IPS DF 19.7 (cell line): ENCODE data around the gene RASAL2.
A peak's percentile ranks its signal among the peaks of the same experiment; 100 is the strongest.

Source experiments
- DNase-seq: peaks from one replicate; pipeline ENCODE4 v3.0.0-alpha.2; 2013; ENCODE audit warnings: low read depth, low spot score

Gene RASAL2

DNA sequence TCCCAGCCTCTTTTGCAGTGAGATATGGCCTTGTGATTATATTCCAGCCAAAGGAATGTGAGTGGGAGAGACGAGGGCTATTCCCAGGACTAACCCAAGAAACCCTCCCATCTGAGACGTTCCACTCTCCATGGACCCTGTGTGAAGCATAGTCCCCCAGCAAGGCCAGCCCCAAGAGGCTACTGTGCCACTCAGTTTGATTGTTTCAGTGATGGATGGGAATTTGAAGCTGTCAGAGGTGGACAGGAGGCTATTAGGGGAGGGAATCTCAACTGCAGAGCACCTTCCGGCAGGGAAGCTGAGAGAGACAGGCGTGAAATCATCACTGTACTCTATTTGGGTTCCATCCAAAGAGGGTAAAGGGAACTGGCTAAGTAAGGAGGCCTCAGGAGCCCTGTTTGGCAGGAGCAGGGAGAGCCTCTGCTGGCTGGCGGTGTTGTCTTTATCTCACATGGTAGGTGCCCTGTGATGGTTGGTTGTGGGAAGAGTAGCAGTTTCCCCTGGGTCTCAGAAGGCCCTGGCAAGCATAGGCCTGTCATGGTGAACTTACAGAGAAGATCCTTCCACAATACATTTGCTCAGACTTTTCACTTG, 415.6 kb downstream of the RASAL2 start:
- no peak for DNase-seq

DNA sequence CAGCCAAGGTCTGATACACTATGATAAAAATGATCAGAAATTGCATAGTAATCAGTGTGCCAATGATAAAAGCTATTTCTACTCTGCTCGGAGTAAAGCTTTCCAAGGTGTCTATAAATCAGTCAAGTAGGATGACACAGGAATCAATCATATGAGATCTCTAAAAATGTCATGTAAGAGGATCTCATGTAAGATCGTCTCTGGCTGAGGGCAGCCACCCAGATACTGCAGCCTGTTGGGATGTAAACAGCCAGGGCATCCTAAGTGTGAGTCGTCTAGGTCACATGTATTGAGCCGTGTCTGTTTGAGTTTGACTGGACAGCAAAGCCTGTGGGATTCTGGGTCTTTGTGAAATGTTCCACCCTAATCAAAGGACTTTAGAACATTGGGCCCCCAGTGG, 416.3 kb downstream of the RASAL2 start:
- no peak for DNase-seq

DNA sequence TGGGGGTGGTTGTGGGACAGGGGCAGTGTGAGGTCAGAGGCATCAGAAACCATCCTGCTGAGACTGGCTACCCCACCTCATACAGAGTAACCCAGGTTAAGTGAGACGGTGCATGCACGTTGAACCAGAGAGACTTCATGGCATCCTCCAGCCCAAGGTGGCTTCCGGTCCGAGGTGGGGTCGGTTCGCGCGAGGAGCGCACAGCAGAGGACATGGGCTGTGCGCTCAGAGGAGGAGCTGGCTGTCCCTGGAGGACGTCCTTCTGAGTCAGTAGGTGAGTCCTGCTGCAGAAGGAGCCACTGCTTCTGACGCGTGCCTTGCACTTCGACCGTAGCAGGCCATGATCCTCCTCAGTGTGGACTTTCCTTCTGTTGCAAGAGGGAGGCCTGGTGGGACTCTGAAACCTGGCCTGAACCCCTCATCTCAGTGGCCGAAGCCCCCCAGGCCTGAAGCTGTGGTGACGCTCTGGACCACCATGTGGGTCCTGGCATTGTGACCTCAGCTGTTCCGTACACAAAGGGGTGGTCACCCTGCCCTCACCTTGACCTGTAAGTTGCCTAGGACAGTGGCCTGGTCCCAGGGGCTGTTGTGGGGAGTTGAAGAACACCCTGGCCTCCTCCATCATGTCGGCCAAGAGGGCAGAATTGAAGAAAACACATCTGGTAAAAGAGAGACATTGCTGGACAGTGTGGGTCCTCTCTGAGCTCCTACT, 418.8 kb downstream of the RASAL2 start, which contains the start of gene TEX35:
Gene TEX35, plus strand, starts transcription at position 544 of the 712 bp plus-strand sequence. Its CDS starts 80 bp downstream, at position 624.
- no peak for DNase-seq

DNA sequence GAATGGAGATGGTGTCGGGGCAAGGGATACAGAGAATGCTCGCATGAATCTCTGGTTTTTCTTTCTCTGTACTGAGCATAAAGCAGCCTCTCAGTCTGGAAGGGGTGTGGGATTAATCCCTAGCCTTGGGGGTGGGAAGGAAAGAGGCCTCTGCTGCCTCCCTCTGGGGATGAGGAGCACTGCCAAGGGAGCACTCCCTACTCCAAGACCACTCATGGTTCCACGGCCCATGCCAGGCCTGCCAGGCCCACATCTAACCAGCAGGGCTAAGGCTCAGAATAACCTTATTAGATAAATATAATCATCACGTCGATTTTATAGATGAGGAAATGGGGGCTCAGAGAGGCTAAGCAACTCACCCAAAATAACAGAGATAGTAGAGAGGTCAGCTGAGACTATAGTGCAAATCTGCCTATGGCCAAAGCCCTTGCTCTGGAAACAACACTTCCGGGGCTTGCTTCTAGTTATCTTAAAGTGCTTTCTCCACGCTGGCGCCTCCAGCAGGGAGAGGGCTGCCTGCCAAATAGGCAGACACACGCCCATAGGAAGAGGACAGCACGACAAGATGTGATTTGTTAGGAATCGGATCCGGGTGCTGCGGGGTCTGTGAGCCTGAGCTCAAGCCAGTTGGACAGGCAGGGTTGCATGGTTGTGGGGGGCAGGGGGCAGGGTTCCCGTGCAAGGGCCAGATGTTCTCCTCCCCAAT, 419.5 kb downstream of the RASAL2 start:
- DNase-seq: no peak

DNA sequence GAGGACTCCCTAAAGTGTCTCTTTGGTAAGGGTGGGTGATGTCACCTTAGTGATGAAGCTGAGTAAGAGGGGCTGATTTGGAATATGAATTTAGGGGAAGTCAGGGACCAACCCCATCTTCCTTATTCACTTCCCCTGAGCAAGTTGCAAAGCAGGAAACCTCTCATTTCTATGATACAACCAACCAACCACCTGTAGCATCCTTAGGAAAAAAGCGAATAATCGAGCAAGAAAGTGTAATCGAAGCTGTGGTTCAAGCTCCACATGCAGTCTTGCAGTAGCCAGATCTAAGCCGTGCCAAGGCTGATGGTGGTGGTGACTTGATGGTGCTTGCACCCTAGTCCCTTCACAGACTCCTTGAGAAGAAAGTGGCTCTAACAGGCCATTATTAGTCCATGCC, 422.2 kb downstream of the RASAL2 start:
- no peak for DNase-seq

DNA sequence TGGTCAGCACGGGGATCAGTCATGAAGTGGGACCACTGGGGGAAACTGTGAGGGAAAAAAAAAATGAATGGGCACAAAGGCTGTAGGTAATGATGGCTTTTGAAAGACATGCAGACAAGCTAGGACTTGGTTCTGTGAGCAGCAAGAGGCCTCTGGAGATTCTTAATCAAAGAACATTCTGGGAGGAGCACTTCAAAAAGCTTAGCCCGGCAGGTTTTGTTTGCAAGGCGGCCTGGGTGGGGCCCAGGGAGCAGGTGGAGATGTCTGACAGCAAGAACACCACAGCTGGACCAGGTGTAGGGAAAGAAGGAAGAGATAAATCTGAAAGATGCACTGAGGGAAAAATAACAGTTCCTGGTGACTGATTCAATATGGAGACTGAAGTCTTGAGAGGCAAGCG, 425.0 kb downstream of the RASAL2 start:
- DNase-seq: no peak

DNA sequence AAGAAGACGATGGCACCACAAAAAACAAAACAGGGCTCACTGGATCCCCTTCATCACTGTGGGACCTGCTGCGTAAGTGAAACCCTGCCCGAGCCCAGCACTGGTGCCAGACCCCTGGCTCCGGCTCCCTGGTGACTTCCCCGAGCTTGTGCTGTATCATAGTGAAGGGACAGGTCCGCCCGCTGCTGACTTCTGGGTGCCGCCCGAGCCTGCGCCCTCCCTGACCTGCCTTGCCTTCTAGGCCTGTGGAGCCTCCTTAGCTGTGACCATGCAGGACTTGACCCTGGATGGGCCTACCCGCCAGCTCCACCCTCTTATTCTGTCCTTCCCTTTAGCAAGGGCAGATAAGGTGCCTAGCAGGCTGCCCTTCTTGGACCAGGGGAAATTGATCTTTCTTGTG, 426.9 kb downstream of the RASAL2 start:
- no peak for DNase-seq

DNA sequence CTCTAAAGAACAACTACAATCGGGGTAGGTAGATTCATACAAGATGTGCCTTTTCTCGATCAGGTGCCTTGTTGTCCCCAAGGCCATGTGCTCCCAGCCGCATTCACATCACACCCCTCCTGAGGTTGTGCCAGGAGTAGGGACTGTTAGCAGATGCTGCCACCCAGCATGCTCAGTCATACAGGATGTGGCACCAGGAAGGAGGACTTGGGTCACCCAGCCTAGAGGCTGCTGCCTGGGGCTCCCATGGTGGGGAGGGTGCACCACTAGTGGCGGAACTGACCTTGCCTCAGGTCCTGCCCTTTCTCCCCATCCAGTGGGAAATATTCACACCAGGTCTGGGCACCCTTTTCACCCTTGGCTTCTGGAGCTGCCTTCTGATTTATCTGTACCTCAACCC, 427.3 kb downstream of the RASAL2 start:
- no peak for DNase-seq

DNA sequence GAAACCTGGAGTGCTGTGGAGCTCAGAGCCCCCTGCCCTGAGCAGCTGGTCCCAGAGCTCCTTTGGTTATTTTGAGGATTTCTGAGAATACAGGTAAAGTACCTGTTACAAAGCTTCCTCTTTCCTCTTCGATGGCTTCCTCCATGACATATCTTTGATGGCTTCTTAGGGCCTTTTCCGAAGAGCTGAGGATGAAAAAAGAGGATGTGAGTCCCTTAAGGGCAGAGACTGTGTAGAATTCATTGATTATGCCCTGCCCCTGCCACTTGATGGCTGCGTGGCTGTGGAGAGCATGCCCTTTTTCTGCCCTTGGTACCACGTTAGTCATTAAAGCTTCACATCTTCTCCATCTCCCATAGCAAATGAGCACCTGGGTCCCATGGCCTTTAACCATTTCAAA, 433.2 kb downstream of the RASAL2 start:
- no peak for DNase-seq

DNA sequence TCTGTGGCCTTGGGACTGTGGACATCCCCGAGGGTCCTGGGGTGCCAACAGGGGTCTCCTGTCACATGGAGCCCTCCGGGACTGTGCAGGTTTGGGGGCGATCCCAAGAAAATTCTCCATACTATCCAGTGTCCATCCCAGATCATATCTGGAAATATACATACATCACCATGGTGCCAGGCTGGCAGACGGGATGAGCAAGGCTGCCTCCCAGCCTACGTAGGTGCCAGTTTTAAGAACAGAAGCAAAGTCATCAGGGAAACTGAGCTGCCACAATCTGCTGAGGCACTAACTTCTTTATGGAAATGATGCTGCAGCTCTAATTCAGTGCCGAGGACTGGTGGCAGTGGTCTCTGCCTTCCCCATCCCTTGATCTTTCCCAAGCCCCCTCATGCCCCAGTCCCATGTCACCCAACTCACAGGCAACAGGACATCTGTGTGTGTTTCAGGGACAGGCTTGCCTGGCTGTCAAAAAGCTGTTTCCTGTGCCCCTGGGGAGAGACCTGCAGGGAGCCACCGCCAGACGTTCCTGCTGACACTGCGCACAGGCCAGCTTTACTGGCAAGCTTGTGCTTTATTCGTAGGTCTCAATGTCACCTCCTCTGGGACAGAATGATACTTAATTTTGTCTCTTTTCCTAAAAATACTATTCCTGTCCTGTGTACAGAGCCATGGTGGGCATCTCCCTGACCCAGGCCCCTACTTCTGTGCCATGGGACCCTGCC, 434.5 kb downstream of the RASAL2 start:
- DNase-seq: no peak

DNA sequence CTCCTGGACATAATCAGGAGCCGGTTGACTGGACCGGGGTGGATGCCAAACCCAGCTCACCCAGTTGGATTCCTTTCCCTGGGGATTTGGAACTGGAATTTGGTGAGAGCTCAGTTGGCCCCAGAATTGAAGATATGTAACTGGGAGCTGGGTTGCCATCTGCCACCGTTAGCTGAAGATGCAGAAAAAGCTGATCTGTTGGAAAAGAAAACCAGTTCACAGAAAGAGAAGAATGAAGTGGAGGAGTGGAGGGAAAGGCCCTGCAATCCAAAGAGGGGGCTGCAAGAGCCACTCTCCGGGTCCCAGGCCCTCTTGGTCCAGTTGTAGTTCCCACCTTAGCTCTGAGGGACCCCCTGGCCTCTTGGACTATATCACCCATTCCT, 435.0 kb downstream of the RASAL2 start:
- no peak for DNase-seq

DNA sequence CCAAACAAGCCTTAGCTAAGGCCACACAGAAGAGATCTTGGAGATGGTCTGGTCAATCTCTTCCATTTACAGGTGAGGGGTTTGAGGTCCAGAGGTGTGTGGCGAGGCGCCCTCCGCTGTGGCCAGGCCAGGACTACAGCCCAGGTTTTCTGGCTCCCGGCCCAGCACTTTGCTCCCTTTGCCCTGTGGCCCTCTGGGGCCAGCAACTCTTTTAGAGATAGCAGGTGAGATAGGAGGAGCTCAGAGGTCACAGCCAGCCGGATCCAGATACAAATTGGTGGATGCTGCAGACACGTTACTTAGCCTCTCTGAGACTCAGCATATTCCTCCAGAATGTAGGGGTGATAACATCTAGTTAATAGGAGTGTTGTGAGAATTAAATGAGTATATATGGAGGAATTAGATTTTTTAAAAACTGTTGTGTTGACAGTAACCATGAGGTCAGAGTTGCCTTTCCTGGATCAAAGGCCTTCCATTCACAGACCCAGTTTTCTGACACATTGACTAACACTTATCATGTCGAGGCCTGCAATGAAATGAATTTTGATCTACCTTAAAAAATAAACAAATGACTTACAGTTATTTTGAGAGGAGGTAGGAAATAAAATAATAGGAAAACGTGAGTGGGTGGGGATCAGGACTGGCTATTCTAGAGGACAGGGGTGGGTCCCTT, 435.6 kb downstream of the RASAL2 start:
- no peak for DNase-seq

DNA sequence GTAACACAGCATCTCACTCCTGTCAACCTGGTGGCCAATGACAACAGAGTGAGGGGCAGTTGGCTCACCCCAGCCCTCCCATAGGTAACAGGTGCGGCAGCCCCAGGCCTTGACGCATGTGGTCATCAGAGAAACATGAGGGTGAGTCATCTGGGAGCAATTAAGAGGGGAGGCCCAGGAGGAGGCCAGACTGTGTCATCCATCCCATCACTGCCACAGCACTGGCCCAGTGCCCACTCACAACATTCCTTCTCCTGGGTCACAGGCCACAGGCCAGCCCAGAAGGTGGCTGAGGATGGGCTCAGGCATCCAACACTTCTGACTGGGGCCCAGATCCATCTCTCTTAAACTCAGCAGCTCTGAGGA, 436.1 kb downstream of the RASAL2 start:
- DNase-seq: no peak

DNA sequence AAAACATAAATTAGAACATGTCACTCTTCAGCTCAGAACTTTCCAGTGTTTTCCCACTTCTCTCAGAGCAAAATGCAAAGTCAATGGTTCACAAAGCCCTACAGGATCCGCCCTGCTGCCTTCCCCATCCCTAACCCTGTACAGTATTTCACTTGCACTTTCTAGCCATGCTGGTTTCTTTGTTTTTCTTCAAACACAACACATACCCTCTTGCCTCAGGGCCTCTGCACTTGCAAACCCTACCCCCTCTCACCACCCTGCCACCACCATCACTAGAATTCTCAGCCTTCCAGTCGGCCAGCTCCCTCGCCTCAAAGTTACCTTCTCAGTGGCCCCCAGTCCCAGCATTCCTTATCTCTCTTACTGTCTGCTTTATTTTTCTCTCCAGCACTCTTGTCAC, 436.6 kb downstream of the RASAL2 start:
- no peak for DNase-seq

DNA sequence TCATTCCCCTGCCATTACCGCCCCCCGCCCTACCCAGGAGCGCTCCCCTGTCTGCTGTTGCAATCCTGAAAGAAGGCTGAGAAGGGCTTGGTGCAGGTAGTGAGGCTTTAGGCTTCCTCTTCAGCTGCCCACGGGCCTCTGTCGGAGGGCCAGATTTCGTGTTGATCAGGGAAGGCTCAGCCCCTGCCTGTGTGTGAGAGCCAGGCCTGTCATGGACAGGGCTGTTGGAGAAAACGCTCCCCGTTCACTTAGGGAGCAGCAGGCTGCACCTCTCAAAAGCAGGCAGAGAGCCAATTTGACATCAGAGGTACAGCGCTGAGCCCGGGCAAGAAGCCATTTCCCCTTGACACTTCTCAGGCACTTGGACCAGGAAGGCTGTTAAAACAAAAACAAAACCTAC, 438.0 kb downstream of the RASAL2 start:
- DNase-seq: no peak

DNA sequence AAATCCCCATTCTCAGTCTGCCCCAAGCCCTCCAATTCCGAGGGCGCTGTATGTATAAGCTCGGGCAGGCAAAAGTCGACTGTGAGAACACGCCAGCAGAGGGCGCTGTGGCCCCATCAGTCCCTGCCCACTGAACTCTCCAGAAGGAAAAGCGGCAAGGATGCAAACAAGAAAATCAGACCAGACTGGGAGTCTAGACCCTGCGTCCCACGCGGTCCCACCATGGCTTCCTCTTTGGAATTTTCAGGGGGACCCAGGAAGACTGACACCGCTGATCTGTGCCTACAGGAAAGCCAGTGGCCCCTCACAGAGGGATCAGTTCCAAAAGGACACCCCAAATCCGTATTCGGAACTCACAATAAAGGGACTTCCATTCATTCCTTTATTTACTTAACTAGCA, 438.5 kb downstream of the RASAL2 start:
- DNase-seq: peak; percentile 30

DNA sequence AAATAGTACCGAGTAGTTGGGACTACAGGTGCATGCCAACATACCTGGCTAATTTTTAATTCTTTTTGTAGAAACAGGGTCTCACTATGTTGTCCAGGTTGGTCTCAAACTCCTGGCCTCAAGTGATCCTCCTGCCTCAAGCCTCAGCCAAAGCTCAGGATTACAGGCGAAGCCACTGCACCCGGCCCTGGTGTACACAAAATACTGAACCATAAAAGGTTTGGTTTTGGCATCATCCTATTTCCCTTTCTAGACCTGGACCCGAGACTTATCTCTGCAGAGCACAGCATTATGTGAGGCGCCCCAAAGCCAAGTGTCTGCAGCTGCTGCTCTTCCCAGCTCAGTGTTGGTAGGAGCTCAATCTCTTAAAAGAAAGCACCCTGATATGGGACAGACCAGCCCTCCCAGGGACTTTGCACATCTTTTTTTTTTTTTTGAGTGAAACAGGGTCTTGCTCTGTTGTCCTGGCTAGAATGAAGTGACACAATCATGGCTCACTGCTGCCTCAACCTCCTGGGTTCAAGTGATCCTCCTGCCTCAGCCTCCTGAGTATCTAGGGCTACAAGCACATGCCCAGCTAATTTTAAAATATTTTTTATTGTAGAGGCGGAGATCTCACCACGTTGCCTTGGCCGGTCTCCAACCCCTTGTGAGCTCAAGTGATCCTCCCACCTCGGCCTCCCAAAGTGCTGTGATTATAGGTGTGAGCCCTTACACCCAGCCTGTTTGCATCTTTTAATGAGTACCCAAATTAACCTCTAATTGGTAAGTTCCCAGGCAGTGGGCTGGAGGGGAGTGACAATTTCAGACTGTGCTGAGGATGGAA, 439.4 kb downstream of the RASAL2 start:
- no peak for DNase-seq
